ENCODE measurements around the gene LRRC56. TPM values are rescaled to one million over a fixed set of nuclear protein-coding genes. Genes with fewer than 3 reads are reported as not detected.

The LRRC56 gene
- polyA plus RNA-seq, 1 donor (not counting 4 experiments of a cell fraction or from before 2014, with no cell fraction given): 0.28 TPM

DNA sequence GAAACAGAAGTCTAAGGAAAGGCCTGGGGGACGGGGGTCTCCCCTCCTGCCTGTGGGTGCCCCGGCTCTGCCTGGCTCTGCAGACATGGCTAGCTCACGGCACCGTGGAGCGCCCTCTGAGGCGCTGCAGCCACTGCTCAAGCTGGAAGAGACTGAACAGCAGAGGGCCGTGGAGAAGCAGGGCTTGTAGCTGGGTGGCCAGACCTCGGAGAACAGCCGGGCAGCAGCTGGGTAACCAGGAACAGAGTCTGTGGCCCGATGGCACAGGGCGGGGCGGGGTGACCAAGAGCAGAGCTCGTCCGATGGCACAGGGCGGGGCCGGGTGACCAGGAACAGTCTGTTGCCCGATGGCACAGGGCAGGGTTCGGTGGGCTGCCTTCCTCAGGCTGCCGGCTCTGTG, 48.3 kb upstream of the LRRC56 start:
- Histone ChIP-seq H3K9ac (ENCODE audit: control insufficient read depth, extremely low read depth, insufficient read depth, low read length) (no peak overlapping the region), H3K36me3 (ENCODE audit: control insufficient read depth in 2 of 2, extremely low read depth in 1 of 2, insufficient read depth in 2 of 2, low read length in 2 of 2) (peaks cover 8 to 14% of the 10 kb centered on the region in 2 experiments)
- dilution Hi-C loops (cut with MboI; ENCODE audit: extremely low pct_ligation_motif_present, low sequenced_read_pairs): no loop called here

DNA sequence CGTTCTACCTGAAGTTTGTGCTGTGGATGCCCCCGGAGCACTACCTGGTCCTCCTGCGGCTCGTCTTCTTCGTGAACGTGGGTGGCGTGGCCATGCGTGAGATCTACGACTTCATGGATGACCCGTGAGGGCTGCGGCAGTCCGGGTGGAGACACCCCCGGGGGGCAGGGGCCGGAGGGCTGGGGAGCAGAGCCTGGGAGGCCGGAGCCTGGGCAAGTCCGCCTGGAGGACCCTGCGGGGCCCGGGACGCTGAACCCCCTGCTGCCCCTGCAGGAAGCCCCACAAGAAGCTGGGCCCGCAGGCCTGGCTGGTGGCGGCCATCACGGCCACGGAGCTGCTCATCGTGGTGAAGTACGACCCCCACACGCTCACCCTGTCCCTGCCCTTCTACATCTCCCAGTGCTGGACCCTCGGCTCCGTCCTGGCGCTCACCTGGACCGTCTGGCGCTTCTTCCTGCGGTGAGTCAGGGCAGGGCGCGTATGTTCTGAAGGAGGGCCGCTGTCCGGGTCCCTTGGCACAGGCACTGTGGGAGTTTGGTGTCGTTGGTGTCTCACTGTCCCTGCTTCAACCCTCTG, 47.6 kb upstream of the LRRC56 start:
- TF ChIP-seq EZH2 (IDR thresholded peaks at IDR 0.05; ENCODE audit: low read length): no peak
- TF ChIP-seq, protein P1, sequence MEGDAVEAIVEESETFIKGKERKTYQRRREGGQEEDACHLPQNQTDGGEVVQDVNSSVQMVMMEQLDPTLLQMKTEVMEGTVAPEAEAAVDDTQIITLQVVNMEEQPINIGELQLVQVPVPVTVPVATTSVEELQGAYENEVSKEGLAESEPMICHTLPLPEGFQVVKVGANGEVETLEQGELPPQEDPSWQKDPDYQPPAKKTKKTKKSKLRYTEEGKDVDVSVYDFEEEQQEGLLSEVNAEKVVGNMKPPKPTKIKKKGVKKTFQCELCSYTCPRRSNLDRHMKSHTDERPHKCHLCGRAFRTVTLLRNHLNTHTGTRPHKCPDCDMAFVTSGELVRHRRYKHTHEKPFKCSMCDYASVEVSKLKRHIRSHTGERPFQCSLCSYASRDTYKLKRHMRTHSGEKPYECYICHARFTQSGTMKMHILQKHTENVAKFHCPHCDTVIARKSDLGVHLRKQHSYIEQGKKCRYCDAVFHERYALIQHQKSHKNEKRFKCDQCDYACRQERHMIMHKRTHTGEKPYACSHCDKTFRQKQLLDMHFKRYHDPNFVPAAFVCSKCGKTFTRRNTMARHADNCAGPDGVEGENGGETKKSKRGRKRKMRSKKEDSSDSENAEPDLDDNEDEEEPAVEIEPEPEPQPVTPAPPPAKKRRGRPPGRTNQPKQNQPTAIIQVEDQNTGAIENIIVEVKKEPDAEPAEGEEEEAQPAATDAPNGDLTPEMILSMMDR (optimal IDR thresholded peaks at IDR 0.05 in 1 of 3, IDR thresholded peaks at IDR 0.05 in 1 of 3, conservative IDR thresholded peaks at IDR 0.05 in 1 of 3; ENCODE audit: extremely low read depth in 1 of 3, insufficient read depth in 2 of 3, low read length in 3 of 3): no peak
- Histone ChIP-seq H3K36me3 (ENCODE audit: control insufficient read depth in 2 of 2, extremely low read depth in 1 of 2, insufficient read depth in 2 of 2, low read length in 2 of 2) (peaks cover 10 to 16% of the 10 kb centered on the region in 2 experiments), H3K4me2 (ENCODE audit: control insufficient read depth, extremely low read depth, insufficient read depth, low read depth, low read length) (no peak overlapping the region), H3K79me2 (ENCODE audit: control insufficient read depth, insufficient read depth, low read length) (peaks cover 8% of the 10 kb centered on the region), H3K4me3 (ENCODE audit: control insufficient read depth in 2 of 3, extremely low read depth in 1 of 3, insufficient read depth in 2 of 3, low read depth in 1 of 3, low read length in 3 of 3) (no peak overlapping the region), H4K20me1 (ENCODE audit: control insufficient read depth, extremely low read depth, insufficient read depth, low read length) (no peaks in the 10 kb centered on the region), H3K9me3 (ENCODE audit: control insufficient read depth, low read depth, low read length) (no peaks in the 10 kb centered on the region), H3K4me1 (ENCODE audit: control insufficient read depth, extremely low read depth, insufficient read depth, low read length) (no peaks in the 10 kb centered on the region), H3K9me1 (ENCODE audit: control insufficient read depth, extremely low read depth, insufficient read depth, low read length) (no peaks in the 10 kb centered on the region), H2AFZ (ENCODE audit: control insufficient read depth, low read length) (no peak overlapping the region), H3K27ac (ENCODE audit: control insufficient read depth, insufficient read depth, low read length) (no peak overlapping the region), H3K27me3 (ENCODE audit: control insufficient read depth, extremely low read depth, insufficient read depth, low read length) (no peaks in the 10 kb centered on the region), H3K9ac (ENCODE audit: control insufficient read depth, extremely low read depth, insufficient read depth, low read length) (no peak overlapping the region)
- dilution Hi-C loops (cut with MboI; ENCODE audit: extremely low pct_ligation_motif_present, low sequenced_read_pairs): no loop called here
- FAIRE-seq (no peak), DNase-seq (ENCODE audit: low read depth, low spot score) (no peak)

More for the DNA sequence above, 48.3 kb upstream of the LRRC56 start:
- no peak overlapping the region for H3K4me2 ChIP-seq (ENCODE audit: control insufficient read depth, extremely low read depth, insufficient read depth, low read depth, low read length)
- no peak for DNase-seq (ENCODE audit: low read depth, low spot score)
- no peak overlapping the region for H3K4me3 ChIP-seq (ENCODE audit: control insufficient read depth in 2 of 3, extremely low read depth in 1 of 3, insufficient read depth in 2 of 3, low read depth in 1 of 3, low read length in 3 of 3)
- no peak for FAIRE-seq
- H3K9me3 ChIP-seq (ENCODE audit: control insufficient read depth, low read depth, low read length): no peaks in the 10 kb centered on the region
- H4K20me1 ChIP-seq (ENCODE audit: control insufficient read depth, extremely low read depth, insufficient read depth, low read length): peaks cover 2% of the 10 kb centered on the region
- no peaks in the 10 kb centered on the region for H3K27me3 ChIP-seq (ENCODE audit: control insufficient read depth, extremely low read depth, insufficient read depth, low read length)
- no peaks in the 10 kb centered on the region for H3K4me1 ChIP-seq (ENCODE audit: control insufficient read depth, extremely low read depth, insufficient read depth, low read length)
- no peak overlapping the region for H2AFZ ChIP-seq (ENCODE audit: control insufficient read depth, low read length)
- no peaks in the 10 kb centered on the region for H3K9me1 ChIP-seq (ENCODE audit: control insufficient read depth, extremely low read depth, insufficient read depth, low read length)
- peaks cover 12% of the 10 kb centered on the region for H3K79me2 ChIP-seq (ENCODE audit: control insufficient read depth, insufficient read depth, low read length)
- TF ChIP-seq, protein P1 (optimal IDR thresholded peaks at IDR 0.05 in 1 of 3, IDR thresholded peaks at IDR 0.05 in 1 of 3, conservative IDR thresholded peaks at IDR 0.05 in 1 of 3; ENCODE audit: extremely low read depth in 1 of 3, insufficient read depth in 2 of 3, low read length in 3 of 3): no peak
- TF ChIP-seq EZH2 (IDR thresholded peaks at IDR 0.05; ENCODE audit: low read length): no peak
- no peak overlapping the region for H3K27ac ChIP-seq (ENCODE audit: control insufficient read depth, insufficient read depth, low read length)
